Stimulated activated CD8-positive, alpha-beta memory T cell treated with anti-CD3 and anti-CD28 coated beads, Interleukin-7, amount 100 ng/mL, for 4 hours (primary cell): ENCODE data around the gene SNHG17.
"Not testable (repeated sequence)": the region's sequence is repeated elsewhere in the genome, so short reads cannot be mapped to it uniquely, and the experiment has no call there.

Experiments
- DNase-seq, 2 donors: peaks; one replicate each; pipeline ENCODE4 v3.0.0-alpha.2; 2020; ENCODE audit warnings: low read depth in 2 of 2

The SNHG17 gene

DNA sequence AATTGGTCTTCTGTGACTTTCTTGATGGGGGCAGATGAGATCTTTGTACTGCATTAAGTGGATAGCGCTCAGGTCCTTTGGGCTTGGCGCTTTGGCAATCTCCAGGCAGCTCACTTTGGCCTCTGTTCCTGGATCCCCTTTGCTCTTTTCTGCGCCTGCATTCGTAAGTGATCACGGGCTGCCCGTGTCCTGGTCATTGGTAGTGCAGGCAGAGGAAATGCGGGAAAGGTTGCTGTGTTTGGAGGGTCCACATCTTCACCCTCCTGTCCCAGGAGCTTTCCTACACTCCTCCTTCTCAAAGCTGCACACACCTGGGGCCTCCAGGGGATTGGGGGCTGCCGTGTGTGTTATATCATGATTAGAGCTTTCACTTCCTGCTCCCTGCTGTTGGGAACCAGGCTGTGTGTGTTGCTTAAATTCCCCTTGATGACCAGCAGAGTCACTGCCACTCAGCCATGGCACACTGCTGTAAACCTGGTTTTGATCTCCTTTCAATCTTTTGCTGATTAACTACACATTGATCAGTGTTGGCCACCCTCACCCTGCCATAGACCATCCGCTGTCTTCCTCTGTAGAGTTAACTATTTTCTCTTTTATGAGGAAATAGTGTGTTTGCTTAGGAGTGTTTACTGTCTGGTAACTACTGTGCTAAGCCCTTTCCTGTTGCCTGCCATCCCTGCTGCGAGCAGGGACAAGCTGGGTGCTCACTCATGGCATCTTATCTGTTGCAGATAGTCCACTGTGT, 13.0 kb upstream of the SNHG17 start:
- no peak for DNase-seq

DNA sequence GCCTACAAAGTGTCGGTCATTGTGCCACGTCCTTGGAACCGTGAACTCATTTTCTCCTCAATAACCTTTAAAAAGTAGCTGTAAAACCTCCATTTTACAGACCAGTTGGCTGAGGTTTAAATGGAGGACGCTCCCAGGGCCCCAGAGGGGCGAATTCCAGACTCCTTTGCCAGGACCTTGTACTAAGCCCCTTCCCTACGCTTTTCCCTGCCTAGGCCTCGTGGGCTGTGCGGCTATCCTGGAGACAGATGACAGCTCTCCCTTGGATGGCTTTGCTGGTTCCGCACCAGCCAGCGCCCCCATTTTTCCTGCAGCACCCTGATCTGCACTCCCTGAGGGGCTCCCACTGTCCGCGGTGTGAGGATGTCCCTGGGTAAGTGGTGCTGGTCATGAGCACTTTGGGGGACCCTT, 12.1 kb upstream of the SNHG17 start:
- no peak for DNase-seq

DNA sequence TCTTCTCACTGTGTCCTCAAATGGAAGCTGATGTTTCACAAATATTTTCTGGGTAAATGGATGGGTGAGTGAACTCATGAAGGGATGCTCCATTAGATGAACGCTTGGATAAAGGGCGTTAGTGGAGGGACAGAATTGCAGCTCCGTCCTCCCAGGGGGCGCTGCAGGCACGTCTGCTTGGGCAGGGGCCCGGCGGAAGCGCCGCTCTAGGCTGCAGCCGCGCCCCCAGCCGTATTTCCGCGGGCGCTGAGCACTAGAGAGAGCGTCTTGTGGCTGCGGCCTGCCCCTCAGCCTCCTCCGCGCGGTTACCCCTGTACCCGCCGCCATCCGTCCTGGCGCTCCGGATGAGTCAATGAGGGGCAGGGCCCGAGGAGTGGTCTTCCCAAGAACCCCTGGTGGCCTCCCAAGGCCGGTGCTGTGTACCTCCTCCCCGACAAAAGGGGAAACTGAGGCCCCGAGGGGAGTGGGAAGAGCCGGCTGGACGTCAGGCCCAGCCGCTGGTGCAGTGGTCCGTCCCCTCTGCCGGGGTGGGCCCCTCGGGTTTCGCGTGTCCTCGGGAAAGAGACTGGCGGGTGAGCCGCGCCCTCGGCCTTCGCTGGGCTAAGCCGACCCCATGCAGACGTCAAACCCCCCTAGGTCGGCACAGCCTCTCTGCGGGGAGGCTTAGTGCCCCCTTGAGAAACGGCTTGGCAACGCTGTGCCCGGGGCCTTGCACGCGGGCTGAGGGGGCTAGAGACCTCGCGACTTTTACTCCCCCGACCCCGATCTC, 11.5 kb upstream of the SNHG17 start:
- peak; percentile 82 to 92 for DNase-seq

DNA sequence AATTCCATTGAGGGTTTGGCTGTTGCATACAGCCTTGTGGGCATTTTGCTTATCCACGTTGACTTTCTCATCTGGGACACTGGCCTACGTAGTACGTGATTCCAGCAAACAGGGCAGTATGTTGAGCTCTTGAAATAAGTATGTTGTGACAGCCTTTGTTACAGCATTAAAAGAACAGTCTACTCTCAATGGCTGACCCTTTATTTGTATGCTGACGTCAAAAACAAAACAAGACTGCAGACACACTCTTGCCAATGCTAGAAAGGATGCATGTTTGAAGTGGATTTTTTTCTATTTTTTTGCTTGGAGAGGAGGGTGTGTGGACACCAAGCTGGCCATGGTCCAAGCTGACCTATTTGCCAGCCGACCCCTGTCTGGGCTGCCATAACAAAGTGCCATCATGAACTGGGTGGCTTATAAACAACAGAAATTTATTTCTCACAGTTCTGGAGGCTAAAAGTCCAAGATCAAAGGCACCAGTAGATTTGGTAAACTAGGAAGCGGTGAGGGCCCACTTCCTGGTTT, 10.8 kb upstream of the SNHG17 start:
- DNase-seq: no peak

DNA sequence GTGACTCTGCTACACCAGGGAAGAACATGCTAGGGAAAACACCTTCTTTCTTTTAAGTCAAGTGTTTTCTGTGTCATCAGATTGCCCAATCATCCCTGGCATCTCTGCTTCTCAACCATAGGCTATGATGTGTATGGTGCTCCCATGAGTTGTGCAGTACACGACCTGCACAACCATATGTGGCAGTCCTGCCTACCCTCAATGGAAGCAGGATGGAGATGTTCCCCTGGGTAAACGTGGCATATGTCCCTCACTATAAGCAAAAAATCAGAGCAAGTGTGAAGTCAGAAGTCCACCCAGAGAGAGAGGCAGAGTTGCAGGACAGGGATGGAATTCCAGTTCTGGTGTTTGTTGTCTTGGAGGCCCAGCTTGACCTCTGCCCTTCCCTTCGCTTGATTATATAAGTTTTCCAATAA, 10.3 kb upstream of the SNHG17 start:
- DNase-seq: no peak

- DNase-seq: no peak
Measured at GRCh38 chr20:38441916-38442315, 6.8 kb upstream of the SNHG17 start.

DNA sequence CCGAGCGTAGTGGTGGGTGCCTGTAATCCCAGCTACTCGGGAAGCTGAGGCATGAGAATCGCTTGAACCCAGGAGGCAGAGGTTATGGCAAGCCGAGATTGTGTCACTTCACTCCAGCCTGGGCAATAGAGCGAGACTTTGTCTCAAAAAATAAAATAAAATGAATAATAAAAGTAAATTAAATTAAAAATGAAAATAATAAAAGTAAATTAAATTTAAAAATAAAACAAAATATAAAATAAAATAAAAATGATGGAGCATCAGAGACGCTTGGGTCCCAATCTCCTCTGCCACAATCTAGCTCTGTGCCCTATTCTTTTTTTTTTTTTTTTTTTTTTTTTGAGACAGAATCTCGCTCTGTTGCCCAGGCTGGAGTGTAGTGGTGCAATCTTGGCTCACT, 6.0 kb upstream of the SNHG17 start:
- not testable (repeated sequence) for DNase-seq

DNA sequence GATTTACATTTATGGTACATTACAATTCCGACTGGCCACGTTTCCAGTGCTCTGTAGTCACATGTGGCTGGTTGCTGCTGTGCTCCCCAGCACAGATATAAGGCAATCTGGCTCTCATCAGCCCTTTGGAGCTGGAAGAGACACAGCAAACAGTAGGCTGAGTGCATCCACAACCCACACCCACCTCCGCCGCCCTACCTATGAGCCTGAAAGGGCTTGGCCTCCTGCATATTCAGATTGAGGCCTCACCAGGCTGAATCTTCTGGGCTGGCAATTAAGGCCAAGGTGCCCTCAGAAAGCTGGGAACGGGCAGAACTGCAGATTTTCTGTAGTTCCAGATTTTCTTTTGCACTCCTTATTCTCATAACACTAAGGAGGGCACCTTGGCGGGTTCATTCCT, 2.7 kb upstream of the SNHG17 start:
- no peak for DNase-seq

- no peak for DNase-seq
Measured at GRCh38 chr20:38435555-38435939, 419 bp upstream of the SNHG17 start.

GRCh38 chr20:38434301-38434741, 807 bp downstream of the SNHG17 start:
- DNase-seq: peak in 1 of 2 donors; percentile 6

DNA sequence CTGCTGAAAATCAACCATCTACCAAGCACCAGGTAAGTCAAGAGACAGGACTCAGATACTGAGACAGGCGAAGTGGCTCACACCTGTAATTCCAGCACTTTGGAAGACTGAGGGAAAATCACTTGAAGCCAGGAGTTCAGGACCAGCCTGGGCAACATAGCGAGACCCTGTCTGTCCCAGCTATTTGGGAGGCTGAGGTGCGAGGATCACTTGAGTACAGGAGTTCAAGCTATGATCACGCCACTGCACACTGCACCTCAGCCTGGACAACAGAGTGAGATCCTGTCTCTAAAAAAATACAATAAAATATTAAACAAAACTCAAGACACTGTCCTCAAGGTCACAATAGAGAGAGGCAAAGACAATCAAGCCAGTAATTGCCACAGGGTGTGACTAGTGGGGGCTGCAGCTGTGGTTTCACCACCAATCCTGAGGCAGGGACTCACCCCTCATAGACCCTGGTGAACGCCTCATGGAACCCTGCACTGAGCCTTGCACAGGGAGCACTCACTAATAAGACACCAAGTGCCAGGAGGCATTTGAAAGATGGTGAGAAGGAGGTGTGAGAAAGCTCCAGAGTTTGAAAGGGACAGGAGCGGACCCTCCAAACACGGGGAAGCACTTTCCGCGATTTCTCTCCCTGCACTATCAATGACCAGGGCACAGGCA, 1.7 kb downstream of the SNHG17 start:
- no peak for DNase-seq

DNA sequence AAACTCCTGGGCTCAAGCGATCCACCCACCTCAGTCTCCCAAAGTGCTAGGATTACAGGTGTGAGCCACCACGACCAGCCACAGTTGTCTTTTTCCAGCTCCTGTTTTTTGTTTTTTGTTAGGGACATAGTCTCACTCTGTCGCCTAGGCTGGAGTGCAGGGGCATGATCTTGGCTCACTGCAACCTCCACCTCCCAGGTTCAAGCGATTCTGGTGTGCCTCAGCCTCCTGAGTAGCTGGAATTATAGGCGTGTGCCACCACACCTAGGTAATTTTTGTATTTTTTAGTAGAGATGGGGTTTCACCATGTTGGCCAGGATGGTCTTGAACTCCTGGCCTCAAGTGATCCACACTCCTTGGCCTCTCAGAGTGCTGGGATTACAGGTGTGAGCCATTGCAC, 2.3 kb downstream of the SNHG17 start:
- not testable (repeated sequence) for DNase-seq

GRCh38 chr20:38432292-38432691, 2.8 kb downstream of the SNHG17 start:
- DNase-seq: no peak

DNA sequence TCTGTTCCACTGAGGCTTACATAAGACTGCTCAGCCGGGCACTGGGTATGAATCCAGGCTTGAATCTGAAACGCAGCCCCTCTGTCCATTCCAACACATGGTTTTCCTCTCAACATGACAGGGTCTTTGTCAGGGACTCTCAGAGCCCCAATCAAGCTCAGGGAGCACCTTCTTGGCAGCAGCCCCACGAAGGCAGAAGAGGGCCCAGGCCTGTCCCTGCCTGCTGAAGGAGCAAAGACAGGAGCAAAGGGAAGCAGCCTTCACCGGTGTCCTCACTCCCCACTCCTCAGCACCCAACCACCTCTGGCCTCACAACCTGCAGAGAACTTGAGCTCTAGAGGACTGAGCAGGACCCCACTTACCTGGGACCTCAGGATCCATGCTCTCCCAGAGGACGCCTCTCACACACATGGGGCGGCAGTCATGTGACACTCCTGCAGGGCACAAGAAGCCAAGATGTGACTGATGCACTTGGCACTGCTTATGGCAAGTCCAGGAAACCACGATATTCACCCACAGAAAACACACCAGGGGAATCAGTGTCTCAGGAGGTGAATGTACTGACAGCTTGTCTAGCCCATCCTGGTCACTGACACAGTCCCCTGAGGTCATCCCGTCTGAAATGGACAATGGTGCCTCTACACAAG, 4.3 kb downstream of the SNHG17 start:
- DNase-seq: no peak

DNA sequence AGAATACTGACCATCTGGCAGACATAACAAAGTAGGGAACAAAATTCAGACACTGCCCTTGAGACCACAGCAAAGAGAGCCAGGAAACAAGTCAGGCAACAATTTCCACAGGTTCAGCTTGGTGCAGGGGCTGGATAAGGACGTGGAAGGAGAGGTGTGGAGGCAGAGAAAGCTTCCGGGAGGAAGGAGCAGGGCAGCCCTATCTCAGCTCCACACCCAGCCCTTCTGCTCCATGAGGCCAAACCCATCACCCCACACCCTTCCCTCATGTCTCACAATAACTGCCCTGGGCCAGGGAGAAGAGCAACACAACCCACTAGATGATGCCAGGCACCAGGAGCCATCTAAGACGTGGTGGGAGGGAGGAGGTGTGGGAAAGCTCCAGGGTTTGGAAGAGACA, 5.8 kb downstream of the SNHG17 start:
- no peak for DNase-seq

DNA sequence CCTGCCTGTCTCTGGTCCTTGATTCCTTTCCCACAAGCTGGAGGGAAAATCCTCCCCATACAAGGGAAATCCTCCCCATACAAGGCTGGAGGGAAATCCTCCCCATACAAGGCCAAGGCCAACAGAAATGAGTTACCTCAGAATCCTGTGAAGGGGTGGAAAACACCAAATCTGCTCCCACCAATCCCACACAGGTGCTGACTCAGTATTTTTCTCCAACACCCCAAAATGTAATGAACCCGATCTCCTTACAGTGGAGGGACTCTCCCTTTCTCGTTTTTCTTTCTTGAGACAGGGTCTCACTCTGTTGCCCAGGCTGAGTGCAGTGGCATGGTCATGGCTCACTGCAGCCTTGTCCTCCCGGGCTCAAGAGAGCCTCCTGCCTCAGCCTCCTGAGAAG, 6.3 kb downstream of the SNHG17 start:
- DNase-seq: no peak

- no peak for DNase-seq
Measured at GRCh38 chr20:38427655-38428023, 7.5 kb downstream of the SNHG17 start.

DNA sequence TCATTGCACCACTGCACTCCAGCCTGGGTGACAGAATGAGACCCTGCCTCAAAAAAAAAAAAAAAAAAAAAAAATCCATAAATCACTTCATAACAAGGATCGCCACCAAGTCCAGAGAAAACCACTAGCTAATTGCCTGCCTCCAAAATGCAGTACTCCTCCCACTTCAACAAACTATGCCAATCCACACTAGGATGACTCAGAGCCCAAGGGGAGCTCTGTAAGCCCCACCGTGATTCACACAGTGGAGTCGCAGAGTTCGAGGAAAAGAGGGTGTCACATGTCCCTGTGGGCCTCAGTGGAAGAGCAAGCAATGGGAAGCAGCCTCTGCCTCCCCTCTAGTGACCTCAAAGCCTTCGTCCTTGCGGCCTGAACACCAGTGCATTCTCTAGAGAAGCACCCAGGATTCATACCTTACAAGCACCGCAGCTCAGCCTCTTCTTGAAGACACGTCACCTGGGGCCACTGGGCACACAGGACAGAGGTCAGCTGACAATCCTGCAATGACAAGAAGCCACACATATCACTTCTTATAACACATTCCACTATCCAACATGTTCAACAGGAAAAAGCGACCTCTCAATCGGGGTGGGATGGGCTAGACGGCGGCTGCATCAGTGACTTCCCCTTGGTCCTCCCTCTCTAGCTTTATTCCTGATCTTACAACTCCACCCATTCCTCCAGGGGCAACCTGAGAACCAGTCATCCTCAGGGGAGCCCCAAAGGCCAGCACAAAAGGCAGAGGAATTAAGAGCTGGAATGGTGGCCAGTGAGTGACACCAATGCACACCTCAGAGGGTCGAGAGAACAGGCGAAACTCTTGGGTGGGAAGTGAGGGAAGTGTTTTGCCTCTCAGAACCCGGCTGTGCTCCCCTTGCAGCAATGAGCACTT, 8.9 kb downstream of the SNHG17 start:
- peak in 1 of 2 donors; percentile 9 for DNase-seq

GRCh38 chr20:38424401-38424800, 10.7 kb downstream of the SNHG17 start:
- DNase-seq: no peak

DNA sequence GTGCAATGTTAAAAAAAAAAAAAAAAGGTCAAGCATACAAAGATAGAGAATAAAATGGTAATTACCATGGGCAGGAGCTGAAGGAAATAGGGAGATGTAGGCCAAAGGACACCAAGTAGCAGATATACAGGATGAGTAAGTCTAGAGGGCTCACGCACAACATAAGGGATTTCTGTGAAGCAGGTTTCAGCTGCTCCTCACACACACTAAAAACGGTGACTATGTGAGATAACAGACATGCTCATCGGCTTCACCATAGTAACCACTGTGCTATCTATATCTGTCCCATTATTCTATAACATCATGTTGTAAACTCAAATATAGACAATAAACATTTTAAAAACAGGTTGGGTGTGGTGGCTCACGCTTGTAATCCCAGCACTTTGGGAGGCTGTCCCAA, 11.6 kb downstream of the SNHG17 start:
- no peak for DNase-seq

DNA sequence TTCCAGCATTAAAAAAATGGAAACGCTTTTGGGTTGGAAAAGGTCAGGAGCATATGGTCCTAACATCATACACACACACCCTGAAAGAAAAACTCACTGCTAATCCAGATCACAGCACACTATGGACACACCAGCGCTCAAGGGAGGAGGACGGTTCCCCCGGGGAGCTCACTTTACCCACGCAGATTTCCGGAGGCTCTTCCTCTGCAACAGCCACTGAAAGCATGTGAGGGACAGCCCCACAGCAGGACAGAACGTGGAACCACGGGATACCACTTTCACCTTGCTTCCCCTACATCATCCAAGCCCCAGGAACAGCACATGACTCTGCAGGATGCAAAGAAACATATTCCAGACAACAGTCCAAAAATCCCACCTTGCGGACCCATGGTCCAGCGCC, 13.2 kb downstream of the SNHG17 start:
- no peak for DNase-seq
